NCI-H1436 (cell line): ENCODE measurements around the gene BIN1.
"Not testable (repeated sequence)": the region's sequence is repeated elsewhere in the genome, so short reads cannot be mapped to it uniquely, and the experiment has no call there.

ENCODE experiments used
- DNase-seq: peaks from one replicate; lab custom pipeline; 2025; lab: John Stamatoyannopoulos, UW

Gene BIN1

GRCh38 chr2:127046579-127046978, 60.4 kb downstream of the BIN1 start:
- no peak for DNase-seq

GRCh38 chr2:127045792-127046501, 61.0 kb downstream of the BIN1 start:
- no peak for DNase-seq

- no peak for DNase-seq
These were observed 61.8 kb downstream of the BIN1 start for GRCh38 chr2:127044977-127045661.

GRCh38 chr2:127044165-127044718, 62.7 kb downstream of the BIN1 start:
- DNase-seq = no peak

DNA sequence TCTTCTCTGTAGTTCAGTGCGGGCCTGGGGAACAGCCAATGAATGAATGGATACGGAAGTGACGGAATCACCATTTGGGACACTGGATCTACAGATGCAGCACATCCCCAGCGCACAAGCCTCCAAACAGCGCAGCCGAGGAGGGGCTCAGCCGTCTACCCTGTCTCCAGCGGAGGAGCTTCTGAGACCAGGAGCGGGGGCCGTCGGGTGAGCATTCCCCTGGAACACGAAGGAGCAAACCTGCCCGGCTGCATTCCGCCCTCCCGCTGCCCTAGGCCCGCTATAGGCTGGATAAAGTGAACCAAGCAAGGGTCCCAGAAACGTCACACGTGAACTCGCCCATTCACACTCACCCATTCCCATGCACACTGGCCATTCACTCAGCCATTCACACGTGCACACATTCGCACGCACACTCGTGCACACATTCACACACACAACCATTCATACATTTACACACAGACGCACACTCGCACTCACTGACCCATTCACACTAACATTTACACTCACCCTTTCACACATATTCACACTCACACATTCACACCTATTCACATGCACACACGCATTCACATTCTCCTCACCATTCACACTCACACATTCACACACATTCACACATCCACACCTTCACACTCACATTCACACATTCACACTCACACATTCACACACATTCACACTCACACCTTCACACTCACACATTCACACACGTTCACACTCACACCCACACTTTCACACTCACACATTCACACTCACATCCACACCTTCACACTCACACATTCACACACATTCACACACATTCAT, 63.4 kb downstream of the BIN1 start:
- DNase-seq = no peak

GRCh38 chr2:127041259-127041970, 65.5 kb downstream of the BIN1 start:
- no peak for DNase-seq

- no peak for DNase-seq
These were observed 66.8 kb downstream of the BIN1 start for GRCh38 chr2:127040169-127040568.

GRCh38 chr2:127039387-127040031, 67.4 kb downstream of the BIN1 start:
- DNase-seq = no peak

DNA sequence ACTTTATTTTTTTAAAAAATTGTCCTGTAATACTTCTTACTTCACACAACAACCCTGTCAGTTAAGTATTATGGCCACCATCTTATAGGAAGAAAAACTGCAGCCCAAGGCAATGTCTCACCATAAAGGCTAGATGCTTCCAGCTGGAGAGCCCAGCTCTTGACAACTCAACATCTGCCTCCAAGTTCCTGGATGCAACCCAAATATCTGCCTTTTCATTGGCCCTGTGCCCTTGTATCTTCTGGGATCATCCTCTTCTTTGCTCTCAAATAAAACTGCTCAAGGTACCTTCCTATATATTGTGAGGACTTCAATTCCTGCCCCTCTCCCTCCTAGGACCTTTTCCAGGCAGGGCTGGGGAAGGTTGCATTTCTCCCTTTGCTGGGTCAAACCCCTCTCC, 69.5 kb downstream of the BIN1 start:
- no peak for DNase-seq

DNA sequence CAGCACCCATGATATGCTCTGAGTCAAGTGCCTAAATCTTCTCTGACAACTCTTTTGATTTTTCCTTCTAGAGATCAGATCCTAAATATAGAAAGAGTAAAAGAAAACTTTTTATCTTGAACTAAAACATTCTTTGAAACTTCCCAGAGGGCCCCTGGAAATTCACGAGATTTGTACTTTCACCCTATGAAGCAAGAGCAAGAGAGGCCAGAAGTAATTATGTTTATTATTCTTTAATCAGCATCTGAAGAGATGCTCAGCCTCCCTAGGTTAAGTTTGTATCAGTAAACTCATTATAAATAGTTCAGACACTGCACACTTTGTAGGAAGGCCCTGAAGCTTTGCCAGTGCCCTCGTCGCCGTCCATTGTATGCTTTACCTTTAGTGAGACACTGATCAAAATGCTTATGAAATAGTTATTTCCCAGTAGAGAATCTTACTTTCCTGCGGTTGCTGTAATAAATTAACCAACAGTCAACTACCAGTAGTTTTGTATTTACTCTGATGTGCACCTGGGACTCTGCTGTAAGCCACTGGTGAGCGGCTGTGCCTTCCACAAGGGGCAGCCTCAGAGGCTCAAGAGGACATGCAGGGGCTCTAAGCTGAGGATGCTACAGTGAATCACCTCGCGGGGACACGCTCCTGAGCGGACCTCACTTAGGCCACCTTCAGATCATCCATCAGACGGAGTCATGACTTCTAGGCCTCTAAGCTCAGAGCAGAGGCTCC, 71.9 kb downstream of the BIN1 start:
- DNase-seq = no peak

GRCh38 chr2:127034051-127034450, 72.9 kb downstream of the BIN1 start:
- DNase-seq = no peak

DNA sequence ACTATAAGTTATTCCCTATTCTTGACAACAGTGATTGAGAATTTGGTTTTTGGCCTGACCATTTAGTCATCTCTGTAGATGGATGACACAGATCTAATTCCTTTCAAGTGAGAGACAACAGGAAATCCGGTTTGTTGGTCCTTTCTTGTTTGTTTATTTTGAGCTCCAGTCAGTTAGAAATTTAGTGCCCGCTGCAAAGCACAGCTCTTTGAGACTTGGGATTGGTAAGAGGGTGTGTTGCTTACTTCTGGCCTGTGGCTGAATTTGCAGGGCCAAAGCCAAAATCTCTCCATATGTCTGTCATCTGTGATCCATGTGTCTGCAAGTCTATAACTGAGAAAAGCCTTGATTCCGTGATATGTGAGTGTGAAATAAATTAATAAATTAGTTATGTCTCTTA, 74.3 kb downstream of the BIN1 start:
- no peak for DNase-seq

- DNase-seq = no peak
These were observed 77.5 kb downstream of the BIN1 start for GRCh38 chr2:127029350-127030051.

GRCh38 chr2:127028745-127029144, 78.2 kb downstream of the BIN1 start:
- not testable (repeated sequence) for DNase-seq

GRCh38 chr2:127027715-127028114, 79.2 kb downstream of the BIN1 start:
- no peak for DNase-seq

DNA sequence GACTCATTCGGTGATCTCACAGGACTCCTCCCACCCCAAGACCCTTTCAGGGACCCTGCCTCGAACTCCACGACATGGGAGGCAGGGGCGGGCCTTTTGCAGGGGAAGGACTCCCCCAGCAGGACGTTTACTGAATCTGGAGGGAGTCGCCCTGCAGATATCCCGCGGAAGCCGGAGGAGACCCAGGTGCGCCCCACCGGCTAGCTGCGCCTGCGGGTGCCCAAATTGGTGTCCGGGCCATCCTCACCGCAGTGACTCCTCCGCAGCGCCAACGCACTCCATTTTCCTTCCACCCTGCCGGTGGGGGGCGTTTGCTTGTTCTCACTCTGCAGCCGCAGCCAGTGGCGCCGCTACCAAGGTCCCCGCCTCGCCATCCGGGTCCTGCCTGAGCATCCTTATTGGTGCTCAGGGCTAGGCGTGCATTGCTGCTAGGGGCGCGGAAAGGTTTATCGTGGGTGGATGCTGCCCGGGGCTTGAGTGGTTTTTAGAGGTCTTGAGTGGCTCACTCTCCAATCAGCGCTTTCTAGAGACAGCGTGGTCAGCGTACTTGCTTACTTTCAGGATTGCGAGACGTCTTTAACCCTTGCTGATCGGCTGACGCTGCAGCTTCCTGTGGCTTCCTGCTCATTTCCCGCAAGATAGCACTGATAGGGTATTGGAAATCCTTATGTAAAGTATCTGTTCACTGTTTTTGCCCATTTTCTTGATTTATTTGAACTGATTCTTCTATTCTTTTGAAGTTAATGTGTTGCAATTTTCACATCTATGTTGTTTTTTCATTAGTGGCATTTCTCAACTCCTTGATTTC, 81.4 kb downstream of the BIN1 start:
- DNase-seq = peak; percentile 19

GRCh38 chr2:127024769-127025358, 82.1 kb downstream of the BIN1 start:
- no peak for DNase-seq

DNA sequence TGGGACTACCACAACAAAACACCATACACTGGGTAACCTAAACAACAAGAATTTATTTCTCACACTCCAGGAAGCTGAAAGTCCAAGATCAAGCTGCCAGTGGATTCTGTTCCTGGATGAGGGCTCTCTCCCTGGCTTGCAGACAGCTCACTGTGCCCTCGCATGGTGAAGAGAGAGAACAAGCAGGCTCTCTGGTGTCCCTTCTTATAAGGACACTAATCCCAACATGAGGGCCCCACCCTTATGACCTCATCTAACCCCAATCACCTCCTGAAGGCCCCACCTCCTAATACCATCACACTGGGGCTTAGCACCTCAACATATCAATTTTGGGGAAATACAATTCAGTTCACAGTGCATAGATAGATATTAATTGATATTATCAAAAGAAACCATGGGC, 83.5 kb downstream of the BIN1 start:
- no peak for DNase-seq

GRCh38 chr2:127022817-127023216, 84.1 kb downstream of the BIN1 start:
- no peak for DNase-seq
